Transverse colon (tissue), 4 donors: ENCODE measurements around the gene TTC6. TPM values are rescaled to one million over a fixed set of nuclear protein-coding genes. Genes with fewer than 3 reads are reported as not detected.

ENCODE experiments used
- DNase-seq: peaks from one replicate; pipeline ENCODE4 v3.0.0-alpha.2; 2019
- H3K27ac ChIP-seq, 4 donors: fragments of 200-600 bp; sonication (generic); 2 replicates each; pipeline ENCODE4 v1.5.1; 2016 to 2018; ENCODE audit warnings: inconsistent platforms in 4 of 4
- H3K27me3 ChIP-seq: fragments of 200-600 bp; sonication (generic); 2 replicates; pipeline ENCODE4 v1.5.1; 2017; ENCODE audit warnings: inconsistent platforms
- H3K36me3 ChIP-seq, 4 donors: fragments of 200-600 bp; sonication (generic); 2 replicates each; pipeline ENCODE4 v1.5.1; 2017 to 2019; ENCODE audit warnings: inconsistent platforms in 4 of 4
- H3K4me1 ChIP-seq, 4 donors: fragments of 200-600 bp; sonication (generic); 2 replicates each; pipeline ENCODE4 v1.5.1; 2017 to 2020; ENCODE audit warnings: inconsistent platforms in 4 of 4
- H3K4me3 ChIP-seq, 4 donors: fragments of 200-600 bp; sonication (generic); 1 replicate in 1 of 4; 2 replicates in 3 of 4; pipeline versions ENCODE4 v1.5.1 to v1.6.1; 2017 to 2019; ENCODE audit warnings: inconsistent platforms in 4 of 4
- H3K9me3 ChIP-seq, 2 donors: fragments of 200-600 bp; sonication (generic); 2 replicates each; pipeline ENCODE4 v1.5.1; 2017 to 2019; ENCODE audit warnings: inconsistent platforms in 2 of 2
- CTCF ChIP-seq, 5 experiments: fragments of 200-600 bp in 3 of 5; fragments of 450-650 bp in 2 of 5; sonication (generic) in 3 of 5; IDR thresholded peaks; 1 replicate in 2 of 5; 2 replicates in 3 of 5; pipeline ENCODE4 v1.5.1; 2016 to 2017; ENCODE audit warnings: antibody characterized with exemption in 5 of 5, inconsistent platforms in 3 of 5, mild to moderate bottlenecking in 2 of 5, moderate library complexity in 1 of 5
- EP300 ChIP-seq: sonication (generic); formaldehyde crosslinking; IDR thresholded peaks from one replicate; pipeline ENCODE4 v1.6.1; 2017; ENCODE audit warnings: antibody characterized with exemption, low read depth
- POLR2A ChIP-seq: fragments of 450-650 bp; IDR thresholded peaks from one replicate; pipeline ENCODE4 v1.6.1; 2016; ENCODE audit warnings: antibody characterized with exemption, mild to moderate bottlenecking, moderate library complexity
- POLR2AphosphoS5 ChIP-seq, 3 donors: sonication (generic); formaldehyde crosslinking; IDR thresholded peaks; one replicate each; pipeline ENCODE4 v1.6.1; 2016; ENCODE audit warnings: antibody characterized with exemption in 3 of 3
- WGBS, 2 donors: methylation state at CpG; one replicate each; pipeline ENCODE4 v1.1.5; 2018; ENCODE audit warnings: low coverage in 1 of 2; 5-methylcytosine and 5-hydroxymethylcytosine counted together
- in situ Hi-C, 4 donors: fragments of 200-750 bp; cut with MboI; loops; one replicate each; pipeline versions ENCODE4 v1.15.0 to v1.15.1; 2017; ENCODE audit warnings: low sequenced_read_pairs in 3 of 4, low pct_ligation_motif_present in 1 of 4, low pct_unique_long_range_greater_than_20kb in 1 of 4
- intact Hi-C: fragments of 100-400 bp; cut with DNase I; formaldehyde crosslinking; loops from one replicate; pipeline ENCODE4 v1.15.1; 2023; ENCODE audit warnings: low total_unique reads
- total RNA-seq, 4 donors: library from RNA; depleted of rRNA; stranded (reverse); fragments of >200 nt; gene quantifications; one replicate each; pipeline ENCODE4 v1.1.0, GENCODE V29; 2016

The TTC6 gene
- total RNA-seq, 4 donors from 2014 or later = 1.5 to 12.5 (median 4.9) TPM

DNA sequence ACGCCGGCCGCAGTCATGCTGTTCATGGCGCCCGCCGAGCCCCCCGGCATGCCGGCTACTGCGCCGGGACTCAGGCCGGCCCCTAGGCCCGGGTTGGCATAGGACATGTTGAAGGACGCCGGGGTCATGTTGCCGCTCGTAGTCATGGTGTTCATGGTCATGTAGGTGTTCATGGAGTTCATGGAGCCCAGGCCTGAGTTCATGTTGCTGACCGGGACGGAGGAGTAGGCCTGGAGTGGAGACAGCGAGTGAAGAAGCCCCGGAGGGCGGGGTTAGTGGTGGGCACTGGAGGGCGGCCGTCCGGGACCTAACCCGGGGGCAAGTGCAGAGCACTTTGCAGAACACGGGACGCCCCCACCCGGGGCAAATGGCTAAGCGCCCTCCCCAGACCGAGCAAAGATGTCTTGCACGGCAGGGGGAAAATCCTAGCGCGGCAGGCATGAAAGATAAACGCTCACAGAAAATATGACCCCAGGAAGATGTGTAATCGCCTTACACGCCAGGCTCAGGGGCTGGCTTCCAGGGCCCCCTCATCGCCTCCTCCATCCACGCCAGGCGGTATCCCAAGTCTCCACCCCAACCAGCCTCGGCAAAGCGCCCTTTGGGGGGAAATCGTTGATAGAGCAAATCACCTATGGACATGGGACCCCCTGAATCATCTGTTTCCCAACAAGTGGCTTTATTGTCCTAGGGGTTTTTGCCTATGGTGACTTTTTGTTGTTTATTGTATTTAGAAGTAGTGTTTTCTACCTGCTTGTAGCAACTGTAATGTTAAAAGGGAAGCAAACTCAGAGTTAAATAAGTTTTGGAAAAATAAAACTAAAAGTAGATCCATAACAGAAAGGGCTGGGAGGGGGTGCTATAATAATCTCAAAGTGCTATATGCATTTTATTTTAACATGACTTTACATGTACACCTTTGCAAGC, 2.7 kb upstream of the TTC6 start:
- Histone ChIP-seq H3K4me1 (peaks cover 2 to 32% (median 11%) of the 10 kb centered on the region in 4 donors), H3K4me3 (peak overlapping the region in 3 of 4 donors; percentile 57 to 68 (median 66)), H3K27me3 (peaks cover 97% of the 10 kb centered on the region), H3K27ac (peak overlapping the region; percentile 54 to 94 (median 90)), H3K36me3 (no peaks in the 10 kb centered on the region), H3K9me3 (no peaks in the 10 kb centered on the region)
- intact Hi-C loops (no loop called here), in situ Hi-C loops (no loop called here)
- TF ChIP-seq EP300 (no peak), POLR2AphosphoS5 (IDR thresholded peaks at IDR 0.05) (no peak), POLR2A (no peak), CTCF (IDR thresholded peaks at IDR 0.05) (no peak)
- DNase-seq = peak; percentile 31
- 8 to 20% methylated on average over 7 to 23 of the region's 42 CpGs for WGBS, 2 donors

DNA sequence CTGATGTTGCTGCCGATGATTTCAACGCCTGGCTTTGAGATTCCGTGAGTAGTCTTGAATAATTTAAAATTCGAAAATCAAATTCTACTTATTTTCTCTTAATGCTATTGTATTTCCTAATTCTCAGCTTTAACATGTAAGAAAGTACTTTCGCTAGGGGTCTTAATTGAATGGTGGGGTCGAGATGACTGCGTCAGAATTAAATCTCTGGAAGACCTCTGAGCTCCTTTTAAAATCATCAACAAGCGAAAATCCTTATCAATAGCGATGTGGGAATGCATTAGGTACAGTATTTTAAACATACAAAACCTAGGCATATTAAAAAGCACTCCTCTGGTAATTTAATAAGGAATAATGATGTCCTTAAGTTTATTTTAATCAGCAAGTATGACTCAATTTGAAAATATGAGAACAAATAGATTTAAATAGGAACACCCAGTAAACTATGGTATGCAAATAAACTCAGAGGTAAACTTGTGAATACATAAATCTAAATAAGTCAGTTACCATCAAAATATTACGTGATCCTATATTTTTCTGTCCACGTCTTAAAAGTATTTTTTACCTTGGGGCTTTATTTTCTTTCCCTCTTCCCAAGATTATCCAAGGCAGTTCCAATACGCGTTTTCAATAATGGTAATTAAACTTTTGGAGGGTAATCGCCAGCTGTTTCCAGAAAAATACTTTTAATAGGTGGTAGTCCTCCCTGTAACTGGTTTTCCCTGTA, 1.8 kb upstream of the TTC6 start:
- Histone ChIP-seq H3K36me3 (no peaks in the 10 kb centered on the region), H3K4me1 (peaks cover 2 to 34% (median 19%) of the 10 kb centered on the region in 4 donors), H3K4me3 (peak overlapping the region; percentile 4 to 68 (median 62)), H3K9me3 (no peaks in the 10 kb centered on the region), H3K27me3 (peaks cover 97% of the 10 kb centered on the region), H3K27ac (peak overlapping the region; percentile 90 to 94 (median 90))
- no peak for TF ChIP-seq EP300
- no peak for TF ChIP-seq POLR2A
- peak in 1 of 3 donors; percentile 32 for TF ChIP-seq POLR2AphosphoS5 (IDR thresholded peaks at IDR 0.05)
- intact Hi-C loops (no loop called here), in situ Hi-C loops (no loop called here)
- 11 to 13% methylated on average over 13 to 14 of the region's 14 CpGs for WGBS, 2 donors
- no peak for DNase-seq

GRCh38 chr14:37594238-37594970, 1.0 kb upstream of the TTC6 start:
- WGBS, 2 donors = 9% methylated on average over 39 of the region's 56 CpGs; no CpG with 5 or more reads in 1 of the 2 donors
- in situ Hi-C loops = no loop called here
- peaks cover 6 to 41% (median 26%) of the 10 kb centered on the region in 4 donors for H3K4me1 ChIP-seq

More at GRCh38 chr14:37594238-37594970, 1.0 kb upstream of the TTC6 start:
- Histone ChIP-seq H3K9me3 (no peaks in the 10 kb centered on the region), H3K27ac (peak overlapping the region; percentile 90 to 94 (median 90)), H3K4me3 (peak overlapping the region; percentile 2 to 68 (median 62)), H3K27me3 (peaks cover 97% of the 10 kb centered on the region), H3K36me3 (no peaks in the 10 kb centered on the region)
- intact Hi-C loops = no loop called here
- TF ChIP-seq CTCF (IDR thresholded peaks at IDR 0.05) (peak; percentile 56 to 88 (median 72)), POLR2AphosphoS5 (IDR thresholded peaks at IDR 0.05) (peak in 2 of 3 donors; percentile 60 to 62), POLR2A (peak; percentile 41), EP300 (no peak)
- DNase-seq = peak; percentile 82
